ENCODE measurements around the gene FKBP14.

GRCh38 chr7:30062587-30062986 lies 36.1 kb upstream of the FKBP14 start:
- TF ChIP-seq CTCF (IDR thresholded peaks at IDR 0.05) (peak in 4 of 6 experiments; percentile 20 to 40 (median 38)), POLR2AphosphoS5 (IDR thresholded peaks at IDR 0.05) (no peak)

All from upper lobe of left lung (tissue), 4 donors.